Activated gamma-delta T cell (primary cell): ENCODE data around the gene AHI1.
"Not testable (repeated sequence)": the region's sequence is repeated elsewhere in the genome, so short reads cannot be mapped to it uniquely, and the experiment has no call there.

Experiments
- DNase-seq: peaks from one replicate; lab custom pipeline; 2025; lab: John Stamatoyannopoulos, UW

The AHI1 gene

GRCh38 chr6:135390458-135390857 lies 107.1 kb downstream of the AHI1 start:
- no peak for DNase-seq

- DNase-seq, result no peak
Observed at GRCh38 chr6:135385299-135385698, 112.2 kb downstream of the AHI1 start.

GRCh38 chr6:135383766-135384165 lies 113.8 kb downstream of the AHI1 start:
- no peak for DNase-seq

GRCh38 chr6:135383301-135383700 lies 114.2 kb downstream of the AHI1 start:
- no peak for DNase-seq

GRCh38 chr6:135382182-135382628 lies 115.3 kb downstream of the AHI1 start:
- no peak for DNase-seq

- DNase-seq, result no peak
Observed at GRCh38 chr6:135380793-135381192, 116.7 kb downstream of the AHI1 start.

GRCh38 chr6:135379647-135380046 lies 117.9 kb downstream of the AHI1 start:
- no peak for DNase-seq

GRCh38 chr6:135372758-135373157 lies 124.8 kb downstream of the AHI1 start:
- no peak for DNase-seq

- not testable (repeated sequence) for DNase-seq
Observed at GRCh38 chr6:135363622-135364021, 133.9 kb downstream of the AHI1 start.

GRCh38 chr6:135362124-135362523 lies 135.4 kb downstream of the AHI1 start:
- DNase-seq, result no peak

- no peak for DNase-seq
Observed at GRCh38 chr6:135360222-135360621, 137.3 kb downstream of the AHI1 start.

- no peak for DNase-seq
Observed at GRCh38 chr6:135358985-135359384, 138.6 kb downstream of the AHI1 start.

GRCh38 chr6:135358251-135358821 lies 139.2 kb downstream of the AHI1 start:
- DNase-seq, result no peak

GRCh38 chr6:135354407-135354806 lies 143.1 kb downstream of the AHI1 start:
- DNase-seq, result no peak

- DNase-seq, result no peak
Observed at GRCh38 chr6:135353113-135353512, 144.4 kb downstream of the AHI1 start.

GRCh38 chr6:135351635-135352034 lies 145.9 kb downstream of the AHI1 start:
- DNase-seq, result no peak

- DNase-seq, result no peak
Observed at GRCh38 chr6:135347887-135348286, 149.7 kb downstream of the AHI1 start.

GRCh38 chr6:135346747-135347146 lies 150.8 kb downstream of the AHI1 start:
- no peak for DNase-seq

GRCh38 chr6:135344526-135344925 lies 153.0 kb downstream of the AHI1 start:
- DNase-seq, result no peak

- not testable (repeated sequence) for DNase-seq
Observed at GRCh38 chr6:135339920-135340319, 157.6 kb downstream of the AHI1 start.

- no peak for DNase-seq
Observed at GRCh38 chr6:135334169-135334568, 163.4 kb downstream of the AHI1 start.

- no peak for DNase-seq
Observed at GRCh38 chr6:135331002-135331401, 166.5 kb downstream of the AHI1 start.

- DNase-seq, result no peak
Observed at GRCh38 chr6:135329851-135330803, 167.4 kb downstream of the AHI1 start.
